ENCODE data around the gene COPS2.

Gene COPS2

GRCh38 chr15:49168016-49168415 is 12.6 kb upstream of the COPS2 start:
- no peak overlapping the region for H3K4me3 ChIP-seq (replicated peaks; ENCODE audit: insufficient read depth, low read length)
- no peak for DNase-seq (ENCODE audit: low read depth in 1 of 2, low spot score in 1 of 2)
- TF ChIP-seq GABPA (IDR thresholded peaks at IDR 0.05; ENCODE audit: low read depth) (no peak), POLR2AphosphoS5 (IDR thresholded peaks at IDR 0.05; ENCODE audit: low read depth) (no peak), REST (IDR thresholded peaks at IDR 0.05; ENCODE audit: insufficient replicate concordance, low read depth) (no peak), SPI1 (IDR thresholded peaks at IDR 0.05; ENCODE audit: borderline replicate concordance, low read depth) (no peak), CTCF (IDR thresholded peaks at IDR 0.05; ENCODE audit: insufficient read depth, low read length) (no peak)
- no peak overlapping the region for H3K27ac ChIP-seq (replicated peaks)
- H3K27me3 ChIP-seq (ENCODE audit: insufficient read depth, poor library complexity, severe bottlenecking), result no peaks in the 10 kb centered on the region

GRCh38 chr15:49164865-49165264 is 9.5 kb upstream of the COPS2 start:
- no peaks in the 10 kb centered on the region for H3K27me3 ChIP-seq (ENCODE audit: insufficient read depth, poor library complexity, severe bottlenecking)
- no peak for TF ChIP-seq GABPA (IDR thresholded peaks at IDR 0.05; ENCODE audit: low read depth)
- no peak for TF ChIP-seq CTCF (IDR thresholded peaks at IDR 0.05; ENCODE audit: insufficient read depth, low read length)
- TF ChIP-seq REST (IDR thresholded peaks at IDR 0.05; ENCODE audit: insufficient replicate concordance, low read depth), result no peak
- no peak for TF ChIP-seq POLR2AphosphoS5 (IDR thresholded peaks at IDR 0.05; ENCODE audit: low read depth)
- TF ChIP-seq SPI1 (IDR thresholded peaks at IDR 0.05; ENCODE audit: borderline replicate concordance, low read depth), result no peak
- no peak overlapping the region for H3K27ac ChIP-seq (replicated peaks)
- DNase-seq (ENCODE audit: low read depth in 1 of 2, low spot score in 1 of 2), result no peak
- H3K4me3 ChIP-seq (replicated peaks; ENCODE audit: insufficient read depth, low read length), result no peak overlapping the region

GRCh38 chr15:49163678-49164077 is 8.3 kb upstream of the COPS2 start:
- no peak for TF ChIP-seq SPI1 (IDR thresholded peaks at IDR 0.05; ENCODE audit: borderline replicate concordance, low read depth)
- no peak for TF ChIP-seq POLR2AphosphoS5 (IDR thresholded peaks at IDR 0.05; ENCODE audit: low read depth)
- TF ChIP-seq REST (IDR thresholded peaks at IDR 0.05; ENCODE audit: insufficient replicate concordance, low read depth), result no peak
- TF ChIP-seq GABPA (IDR thresholded peaks at IDR 0.05; ENCODE audit: low read depth), result no peak
- TF ChIP-seq CTCF (IDR thresholded peaks at IDR 0.05; ENCODE audit: insufficient read depth, low read length), result no peak
- H3K27me3 ChIP-seq (ENCODE audit: insufficient read depth, poor library complexity, severe bottlenecking), result no peaks in the 10 kb centered on the region
- DNase-seq (ENCODE audit: low read depth in 1 of 2, low spot score in 1 of 2), result no peak
- no peak overlapping the region for H3K27ac ChIP-seq (replicated peaks)
- no peak overlapping the region for H3K4me3 ChIP-seq (replicated peaks; ENCODE audit: insufficient read depth, low read length)
